H9 (cell line): ENCODE measurements around the gene ERC2. TPM values are rescaled to one million over a fixed set of nuclear protein-coding genes. Genes with fewer than 3 reads are reported as not detected.

Experiments
- DNase-seq: peaks from one replicate; pipeline ENCODE4 v3.0.0-alpha.2; 2017
- H2AFZ ChIP-seq: one replicate; pipeline ENCODE4 v1.6.1; 2013; ENCODE audit warnings: mild to moderate bottlenecking, low read length, control low read depth, moderate library complexity
- H2AK5ac ChIP-seq: 2 replicates; pipeline ENCODE4 v1.6.1; 2013; ENCODE audit warnings: low read length, control low read depth, mixed read lengths; ENCODE audit not compliant: insufficient read length
- H2BK120ac ChIP-seq: one replicate; pipeline ENCODE4 v1.6.1; 2013; ENCODE audit warnings: low read depth, mild to moderate bottlenecking, low read length, control low read depth, inconsistent platforms; ENCODE audit not compliant: poor library complexity, severe bottlenecking
- H2BK12ac ChIP-seq: 2 replicates; pipeline ENCODE4 v1.6.1; 2013; ENCODE audit warnings: low read length, control low read depth, mixed read lengths, low read depth; ENCODE audit not compliant: insufficient read length
- H2BK15ac ChIP-seq: 2 replicates; pipeline ENCODE4 v1.6.1; 2013; ENCODE audit warnings: low read depth, low read length, control low read depth
- H2BK20ac ChIP-seq: one replicate; pipeline ENCODE4 v1.6.1; 2013; ENCODE audit warnings: low read depth, mild to moderate bottlenecking, low read length, control low read depth, inconsistent platforms; ENCODE audit not compliant: poor library complexity, severe bottlenecking
- H2BK5ac ChIP-seq: 2 replicates; pipeline ENCODE4 v1.6.1; 2013; ENCODE audit warnings: low read length, control low read depth, mixed read lengths; ENCODE audit not compliant: insufficient read length
- H3K14ac ChIP-seq: 2 replicates; pipeline ENCODE4 v1.6.1; 2013; ENCODE audit warnings: low read length, control low read depth; ENCODE audit not compliant: insufficient read depth
- H3K18ac ChIP-seq: 2 replicates; pipeline ENCODE4 v1.6.1; 2013; ENCODE audit warnings: low read depth, mild to moderate bottlenecking, mixed read lengths, low read length, control low read depth; ENCODE audit not compliant: insufficient read length
- H3K23ac ChIP-seq: 2 replicates; pipeline ENCODE4 v1.6.1; 2013; ENCODE audit warnings: low read length, control low read depth, mixed read lengths, low read depth; ENCODE audit not compliant: insufficient read length
- H3K23me2 ChIP-seq: 2 replicates; pipeline ENCODE4 v1.6.1; 2013; ENCODE audit warnings: low read depth, mild to moderate bottlenecking, mixed read lengths, low read length, control low read depth; ENCODE audit not compliant: insufficient read length, poor library complexity, severe bottlenecking
- H3K27ac ChIP-seq: 2 replicates; pipeline ENCODE4 v1.5.1; 2013; ENCODE audit warnings: low read length, control low read depth, mixed read lengths, low read depth; ENCODE audit not compliant: insufficient read length
- H3K27me3 ChIP-seq: 2 replicates; pipeline ENCODE4 v1.6.1; 2013; ENCODE audit warnings: low read length, control low read depth, inconsistent platforms; ENCODE audit not compliant: insufficient read depth
- H3K4ac ChIP-seq: 2 replicates; pipeline ENCODE4 v1.6.1; 2013; ENCODE audit warnings: low read depth, mild to moderate bottlenecking, control low read depth, inconsistent platforms, low read length, moderate library complexity
- H3K4me1 ChIP-seq: 2 replicates; pipeline ENCODE4 v1.6.1; 2013; ENCODE audit warnings: low read length, control low read depth, inconsistent platforms; ENCODE audit not compliant: insufficient read depth
- H3K4me2 ChIP-seq: 2 replicates; pipeline ENCODE4 v1.6.1; 2013; ENCODE audit warnings: low read length, control low read depth, mixed read lengths; ENCODE audit not compliant: insufficient read length, insufficient read depth
- H3K56ac ChIP-seq: 2 replicates; pipeline ENCODE4 v1.6.1; 2013; ENCODE audit warnings: low read depth, mild to moderate bottlenecking, mixed read lengths, low read length, control low read depth; ENCODE audit not compliant: insufficient read length
- H3K79me1 ChIP-seq: 2 replicates; pipeline ENCODE4 v1.6.1; 2013; ENCODE audit warnings: low read depth, mild to moderate bottlenecking, moderate library complexity, low read length, control low read depth, inconsistent platforms; ENCODE audit not compliant: insufficient read depth, poor library complexity, severe bottlenecking
- H3K79me2 ChIP-seq: 2 replicates; pipeline ENCODE4 v1.6.1; 2013; ENCODE audit warnings: low read length, control low read depth, inconsistent platforms; ENCODE audit not compliant: insufficient read depth
- H3K9ac ChIP-seq: 2 replicates; pipeline ENCODE4 v1.6.1; 2013; ENCODE audit warnings: low read length, control low read depth, mixed read lengths; ENCODE audit not compliant: insufficient read length; ENCODE audit errors: extremely low read depth
- H3K9me3 ChIP-seq: one replicate; pipeline ENCODE4 v1.6.1; 2013; ENCODE audit warnings: low read depth, low read length, inconsistent platforms; ENCODE audit not compliant: control insufficient read depth
- H3T11ph ChIP-seq: one replicate; pipeline ENCODE4 v1.6.1; 2013; ENCODE audit warnings: mild to moderate bottlenecking, low read length, control low read depth, inconsistent platforms
- H4K20me1 ChIP-seq: one replicate; pipeline ENCODE4 v1.6.1; 2013; ENCODE audit not compliant: control insufficient read depth, insufficient read length, insufficient read depth
- H4K5ac ChIP-seq: 2 replicates; pipeline ENCODE4 v1.6.1; 2013; ENCODE audit warnings: low read depth, mild to moderate bottlenecking, mixed read lengths, low read length, control low read depth; ENCODE audit not compliant: insufficient read length
- H4K8ac ChIP-seq: replicated peaks from 2 replicates; pipeline ENCODE4 v1.6.1; 2013; ENCODE audit warnings: low read length, control low read depth, mixed read lengths, low read depth; ENCODE audit not compliant: insufficient read length
- H4K91ac ChIP-seq: 2 replicates; pipeline ENCODE4 v1.6.1; 2013; ENCODE audit warnings: low read depth, mild to moderate bottlenecking, moderate library complexity, mixed read lengths, low read length, control low read depth; ENCODE audit not compliant: insufficient read length
- H3K27ac Mint-ChIP-seq, 3 experiments: 2 replicates in 2 of 3; 3 replicates in 1 of 3; pipeline ENCODE4 v1.8.0; 2020 to 2021; ENCODE audit warnings: mixed read lengths in 3 of 3, mild to moderate bottlenecking in 1 of 3, moderate library complexity in 1 of 3
- H3K27me3 Mint-ChIP-seq: 2 replicates; pipeline ENCODE4 v1.8.0; 2021; ENCODE audit warnings: low read depth, mild to moderate bottlenecking, moderate library complexity, mixed read lengths
- H3K36me3 Mint-ChIP-seq, 3 experiments: 2 replicates in 2 of 3; 3 replicates in 1 of 3; pipeline ENCODE4 v1.8.0; 2020 to 2021; ENCODE audit warnings: low read depth in 3 of 3, mixed read lengths in 3 of 3; ENCODE audit not compliant: insufficient read depth in 1 of 3
- H3K4me1 Mint-ChIP-seq, 2 experiments: 2 replicates each; pipeline ENCODE4 v1.8.0; 2020; ENCODE audit warnings: mixed read lengths in 2 of 2
- H3K4me3 Mint-ChIP-seq, 2 experiments: 2 replicates in 1 of 2; 3 replicates in 1 of 2; pipeline ENCODE4 v1.8.0; 2020 to 2021; ENCODE audit warnings: mild to moderate bottlenecking in 2 of 2, mixed read lengths in 2 of 2, moderate library complexity in 1 of 2
- H3K9me3 Mint-ChIP-seq, 2 experiments: 2 replicates in 1 of 2; 3 replicates in 1 of 2; pipeline ENCODE4 v1.8.0; 2020; ENCODE audit warnings: mild to moderate bottlenecking in 2 of 2, mixed read lengths in 2 of 2, moderate library complexity in 1 of 2
- WGBS: extraction: QIAGEN DNeasy Blood & Tissue Kit; methylation state at CpG from one replicate; pipeline ENCODE4 v1.1.7; 2013; ENCODE audit warnings: missing lambda C conversion rate, low lambda C conversion rate, mixed read lengths; ENCODE audit not compliant: insufficient read length; ENCODE audit errors: extremely low coverage; 5-methylcytosine and 5-hydroxymethylcytosine counted together
- total RNA-seq: library from RNA; stranded (reverse); gene quantifications from 2 replicates; pipeline ENCODE4 v1.2.1, GENCODE V29; 2021
- TF ChIP-seq, protein P1 (sequence below): fragments of 200-600 bp; sonication (generic); conservative IDR thresholded peaks from 3 replicates; pipeline ENCODE4 v1.8.0; 2021; ENCODE audit warnings: antibody characterized with exemption, mild to moderate bottlenecking

Gene ERC2
- total RNA-seq, 1 experiment from 2014 or later: 15.4 TPM

DNA sequence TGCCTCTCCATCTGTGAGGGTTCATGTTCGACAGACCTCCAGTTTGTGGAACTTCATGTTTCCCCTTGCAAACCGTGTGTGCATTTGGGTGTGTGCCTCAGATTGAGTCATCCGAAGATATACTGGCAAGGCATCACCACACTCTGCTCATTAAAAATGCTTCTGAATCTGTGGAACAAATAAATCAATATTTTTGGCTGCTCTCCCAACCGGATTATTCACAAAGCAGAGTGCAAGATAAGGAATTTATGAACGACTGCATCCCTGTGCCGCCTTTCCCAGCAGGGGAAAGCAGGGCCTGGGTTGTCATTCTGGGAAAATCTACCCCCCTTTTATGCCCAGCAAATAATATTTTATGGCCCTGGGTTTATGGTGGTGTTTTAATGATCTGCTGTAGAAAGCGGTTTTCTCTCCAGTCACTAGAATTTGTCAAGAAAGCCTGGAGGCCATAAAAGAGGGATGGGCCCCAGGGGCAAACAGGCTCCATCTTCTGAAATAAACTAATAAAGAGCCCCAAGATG is 976.9 kb downstream of the ERC2 start:
- Histone ChIP-seq H2BK15ac (no peak overlapping the region), H3K23ac (no peak overlapping the region), H3K23me2 (peaks cover 31% of the 10 kb centered on the region), H2AK5ac (no peak overlapping the region), H2BK20ac (no peak overlapping the region), H4K8ac (no peak overlapping the region), H4K5ac (no peak overlapping the region), H4K20me1 (no peaks in the 10 kb centered on the region), H3K9me3 (no peaks in the 10 kb centered on the region), H2BK5ac (no peak overlapping the region), H3T11ph (no peak overlapping the region), H2BK12ac (no peak overlapping the region), H3K14ac (no peak overlapping the region), H3K18ac (no peak overlapping the region), H3K27ac (no peak overlapping the region), H3K79me2 (no peaks in the 10 kb centered on the region), H2BK120ac (no peak overlapping the region), H3K9ac (no peak overlapping the region), H4K91ac (no peak overlapping the region), H3K79me1 (no peaks in the 10 kb centered on the region), H3K4me2 (no peak overlapping the region), H3K4ac (no peak overlapping the region), H3K4me1 (no peaks in the 10 kb centered on the region; the same call in 1 of the 2 replicates), H3K27me3 (peaks cover 26% of the 10 kb centered on the region; the same call in 1 of the 2 replicates), H2AFZ (no peak overlapping the region), H3K56ac (no peak overlapping the region)
- TF ChIP-seq, protein P1, sequence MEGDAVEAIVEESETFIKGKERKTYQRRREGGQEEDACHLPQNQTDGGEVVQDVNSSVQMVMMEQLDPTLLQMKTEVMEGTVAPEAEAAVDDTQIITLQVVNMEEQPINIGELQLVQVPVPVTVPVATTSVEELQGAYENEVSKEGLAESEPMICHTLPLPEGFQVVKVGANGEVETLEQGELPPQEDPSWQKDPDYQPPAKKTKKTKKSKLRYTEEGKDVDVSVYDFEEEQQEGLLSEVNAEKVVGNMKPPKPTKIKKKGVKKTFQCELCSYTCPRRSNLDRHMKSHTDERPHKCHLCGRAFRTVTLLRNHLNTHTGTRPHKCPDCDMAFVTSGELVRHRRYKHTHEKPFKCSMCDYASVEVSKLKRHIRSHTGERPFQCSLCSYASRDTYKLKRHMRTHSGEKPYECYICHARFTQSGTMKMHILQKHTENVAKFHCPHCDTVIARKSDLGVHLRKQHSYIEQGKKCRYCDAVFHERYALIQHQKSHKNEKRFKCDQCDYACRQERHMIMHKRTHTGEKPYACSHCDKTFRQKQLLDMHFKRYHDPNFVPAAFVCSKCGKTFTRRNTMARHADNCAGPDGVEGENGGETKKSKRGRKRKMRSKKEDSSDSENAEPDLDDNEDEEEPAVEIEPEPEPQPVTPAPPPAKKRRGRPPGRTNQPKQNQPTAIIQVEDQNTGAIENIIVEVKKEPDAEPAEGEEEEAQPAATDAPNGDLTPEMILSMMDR: no peak
- Mint-ChIP-seq H3K4me3 (no peak overlapping the region), H3K9me3 (no peaks in the 10 kb centered on the region), H3K36me3 (peaks cover 0 to 2% (median 0%) of the 10 kb centered on the region in 3 experiments; a peak in 1 of 7 replicates), H3K27me3 (peaks cover 69% of the 10 kb centered on the region), H3K27ac (no peak overlapping the region), H3K4me1 (peaks cover 25 to 28% of the 10 kb centered on the region in 2 experiments)
- no peak for DNase-seq
- WGBS: no CpG with 5 or more reads among the region's 7 CpGs
